D721Med (cell line): ENCODE measurements around the gene PRMT9.
A peak's percentile ranks its signal among the peaks of the same experiment; 100 is the strongest.

Source experiments
- DNase-seq: peaks from one replicate; pipeline ENCODE4 v3.0.0; 2011; ENCODE audit warnings: low spot score; ENCODE audit not compliant: insufficient read length
- FAIRE-seq: peaks from 2 replicates; lab custom pipeline; 2011; peaks lifted over from hg19 to GRCh38; lab: Jason Lieb, UNC
- CTCF ChIP-seq: IDR thresholded peaks from 2 replicates; pipeline ENCODE4 v1.5.1; 2012; ENCODE audit warnings: mild to moderate bottlenecking, control low read depth; ENCODE audit not compliant: insufficient read depth; ENCODE audit errors: missing control alignments

PRMT9 gene

GRCh38 chr4:147683717-147684700 lies at the start of gene PRMT9:
TSS of gene PRMT9 (minus strand) at chr4:147684163. CDS start at chr4:147683987, 176 bp downstream.
- TF ChIP-seq CTCF = no peak
- DNase-seq = peak; percentile 86
- FAIRE-seq = no peak

- FAIRE-seq (no peak), DNase-seq (no peak)
- TF ChIP-seq CTCF = no peak
These were observed 48.7 kb upstream of the PRMT9 start for GRCh38 chr4:147732518-147733235.

- peak; percentile 26 for DNase-seq
- FAIRE-seq = no peak
- no peak for TF ChIP-seq CTCF
These were observed 47.9 kb upstream of the PRMT9 start, which contains the start of gene ARHGAP10 for GRCh38 chr4:147731580-147732517. TSS of gene ARHGAP10 (plus strand) at chr4:147732088. CDS start at chr4:147732302, 214 bp downstream.

GRCh38 chr4:147730333-147730732 lies 46.4 kb upstream of the PRMT9 start:
- no peak for TF ChIP-seq CTCF
- DNase-seq (no peak), FAIRE-seq (no peak)

GRCh38 chr4:147727476-147728028 lies 43.6 kb upstream of the PRMT9 start:
- no peak for FAIRE-seq
- no peak for TF ChIP-seq CTCF
- DNase-seq = no peak

- no peak for FAIRE-seq
- TF ChIP-seq CTCF = no peak
- DNase-seq = no peak
These were observed 41.7 kb upstream of the PRMT9 start for GRCh38 chr4:147725673-147726072.
